ENCODE results near the gene C6orf15.

The C6orf15 gene

GRCh38 chr6:31094389-31094881 lies 17.9 kb downstream of the C6orf15 start:
- Histone ChIP-seq H3K27ac (ENCODE audit: low read length) (no peak overlapping the region), H3K27me3 (ENCODE audit: control insufficient read depth, insufficient read depth, low read length) (no peaks in the 10 kb centered on the region), H3K9ac (ENCODE audit: low read length) (no peak overlapping the region), H3K4me3 (ENCODE audit: low read length) (no peak overlapping the region), H3K4me1 (ENCODE audit: control insufficient read depth, low read depth, low read length) (no peaks in the 10 kb centered on the region), H3K36me3 (ENCODE audit: control insufficient read depth, low read depth, low read length) (no peaks in the 10 kb centered on the region), H3K9me3 (ENCODE audit: control insufficient read depth, low read depth, low read length) (no peaks in the 10 kb centered on the region)

- Histone ChIP-seq H3K27me3 (ENCODE audit: control insufficient read depth, insufficient read depth, low read length) (no peaks in the 10 kb centered on the region), H3K9ac (ENCODE audit: low read length) (no peak overlapping the region), H3K27ac (ENCODE audit: low read length) (no peak overlapping the region), H3K4me1 (ENCODE audit: control insufficient read depth, low read depth, low read length) (no peaks in the 10 kb centered on the region), H3K4me3 (ENCODE audit: low read length) (no peak overlapping the region), H3K36me3 (ENCODE audit: control insufficient read depth, low read depth, low read length) (no peaks in the 10 kb centered on the region), H3K9me3 (ENCODE audit: control insufficient read depth, low read depth, low read length) (no peaks in the 10 kb centered on the region)
Observed at GRCh38 chr6:31092769-31093505, 19.4 kb downstream of the C6orf15 start.

DNA sequence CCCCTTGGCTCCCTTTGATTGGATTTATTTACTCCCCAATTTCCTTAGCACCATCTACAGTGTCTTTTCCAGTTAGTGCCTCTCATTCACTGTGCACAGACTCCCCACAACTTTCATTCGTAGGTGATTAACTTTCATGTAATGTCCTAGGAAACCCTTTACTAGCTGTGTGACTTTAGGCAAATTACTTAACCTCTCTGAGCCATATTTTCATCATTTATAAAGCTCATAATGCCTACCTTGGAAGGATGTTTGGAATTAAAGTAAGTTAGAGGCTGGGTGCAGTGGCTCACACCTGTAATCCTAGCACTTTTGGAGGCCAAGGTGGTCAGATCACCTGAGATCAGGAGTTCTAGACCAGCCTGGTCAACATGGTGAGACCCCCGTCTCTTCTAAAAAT lies 20.1 kb downstream of the C6orf15 start:
- H3K9me3 ChIP-seq (ENCODE audit: control insufficient read depth, low read depth, low read length) = no peaks in the 10 kb centered on the region
- no peak overlapping the region for H3K4me3 ChIP-seq (ENCODE audit: low read length)
- H3K9ac ChIP-seq (ENCODE audit: low read length) = no peak overlapping the region

GRCh38 chr6:31091680-31092079 lies 20.7 kb downstream of the C6orf15 start:
- H3K36me3 ChIP-seq (ENCODE audit: control insufficient read depth, low read depth, low read length) = no peaks in the 10 kb centered on the region
- H3K4me3 ChIP-seq (ENCODE audit: low read length) = no peak overlapping the region
- no peak overlapping the region for H3K9ac ChIP-seq (ENCODE audit: low read length)
- no peak overlapping the region for H3K27ac ChIP-seq (ENCODE audit: low read length)
- H3K9me3 ChIP-seq (ENCODE audit: control insufficient read depth, low read depth, low read length) = no peaks in the 10 kb centered on the region
- H3K4me1 ChIP-seq (ENCODE audit: control insufficient read depth, low read depth, low read length) = no peaks in the 10 kb centered on the region
- H3K27me3 ChIP-seq (ENCODE audit: control insufficient read depth, insufficient read depth, low read length) = no peaks in the 10 kb centered on the region

More for the DNA sequence above, 20.1 kb downstream of the C6orf15 start:
- no peaks in the 10 kb centered on the region for H3K36me3 ChIP-seq (ENCODE audit: control insufficient read depth, low read depth, low read length)
- H3K27me3 ChIP-seq (ENCODE audit: control insufficient read depth, insufficient read depth, low read length) = no peaks in the 10 kb centered on the region
- no peak overlapping the region for H3K27ac ChIP-seq (ENCODE audit: low read length)
- H3K4me1 ChIP-seq (ENCODE audit: control insufficient read depth, low read depth, low read length) = no peaks in the 10 kb centered on the region

DNA sequence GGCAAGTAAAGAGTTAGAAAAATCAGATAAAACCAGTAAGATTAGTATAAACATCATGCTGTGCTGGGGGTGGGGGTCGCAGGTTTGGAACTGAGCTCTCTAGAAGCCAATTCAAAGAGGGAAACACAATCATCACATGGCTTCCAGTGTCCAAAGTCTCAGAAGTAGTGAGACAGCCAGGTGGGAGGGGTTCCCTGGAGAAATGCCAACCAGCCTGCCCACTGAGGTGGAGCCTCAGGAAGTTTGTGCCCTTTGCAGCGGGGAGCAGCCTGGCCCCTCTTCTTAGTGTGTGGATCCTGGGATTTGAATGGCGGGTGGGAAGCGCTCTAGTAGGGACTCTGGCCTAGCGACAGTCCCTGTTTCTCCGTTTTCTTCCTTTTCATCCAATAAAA lies 21.4 kb downstream of the C6orf15 start:
- no peaks in the 10 kb centered on the region for H3K27me3 ChIP-seq (ENCODE audit: control insufficient read depth, insufficient read depth, low read length)
- H3K36me3 ChIP-seq (ENCODE audit: control insufficient read depth, low read depth, low read length) = no peaks in the 10 kb centered on the region
- H3K4me3 ChIP-seq (ENCODE audit: low read length) = no peak overlapping the region
- no peaks in the 10 kb centered on the region for H3K4me1 ChIP-seq (ENCODE audit: control insufficient read depth, low read depth, low read length)
- no peak overlapping the region for H3K9ac ChIP-seq (ENCODE audit: low read length)
- H3K9me3 ChIP-seq (ENCODE audit: control insufficient read depth, low read depth, low read length) = no peaks in the 10 kb centered on the region
- no peak overlapping the region for H3K27ac ChIP-seq (ENCODE audit: low read length)

GRCh38 chr6:31090275-31090972 lies 22.0 kb downstream of the C6orf15 start:
- no peak overlapping the region for H3K27ac ChIP-seq (ENCODE audit: low read length)
- H3K4me3 ChIP-seq (ENCODE audit: low read length) = no peak overlapping the region
- no peaks in the 10 kb centered on the region for H3K4me1 ChIP-seq (ENCODE audit: control insufficient read depth, low read depth, low read length)
- H3K36me3 ChIP-seq (ENCODE audit: control insufficient read depth, low read depth, low read length) = no peaks in the 10 kb centered on the region
- no peaks in the 10 kb centered on the region for H3K9me3 ChIP-seq (ENCODE audit: control insufficient read depth, low read depth, low read length)
- no peak overlapping the region for H3K9ac ChIP-seq (ENCODE audit: low read length)
- H3K27me3 ChIP-seq (ENCODE audit: control insufficient read depth, insufficient read depth, low read length) = no peaks in the 10 kb centered on the region

GRCh38 chr6:31087494-31088089 lies 24.8 kb downstream of the C6orf15 start:
- Histone ChIP-seq H3K36me3 (ENCODE audit: control insufficient read depth, low read depth, low read length) (no peaks in the 10 kb centered on the region), H3K9me3 (ENCODE audit: control insufficient read depth, low read depth, low read length) (no peaks in the 10 kb centered on the region), H3K27ac (ENCODE audit: low read length) (no peak overlapping the region), H3K27me3 (ENCODE audit: control insufficient read depth, insufficient read depth, low read length) (no peaks in the 10 kb centered on the region), H3K9ac (ENCODE audit: low read length) (no peak overlapping the region), H3K4me1 (ENCODE audit: control insufficient read depth, low read depth, low read length) (peaks cover 4% of the 10 kb centered on the region), H3K4me3 (ENCODE audit: low read length) (no peak overlapping the region)

GRCh38 chr6:31086788-31087440 lies 25.5 kb downstream of the C6orf15 start:
- peaks cover 4% of the 10 kb centered on the region for H3K4me1 ChIP-seq (ENCODE audit: control insufficient read depth, low read depth, low read length)
- no peak overlapping the region for H3K9ac ChIP-seq (ENCODE audit: low read length)
- H3K4me3 ChIP-seq (ENCODE audit: low read length) = no peak overlapping the region
- no peaks in the 10 kb centered on the region for H3K36me3 ChIP-seq (ENCODE audit: control insufficient read depth, low read depth, low read length)
- no peaks in the 10 kb centered on the region for H3K27me3 ChIP-seq (ENCODE audit: control insufficient read depth, insufficient read depth, low read length)
- no peaks in the 10 kb centered on the region for H3K9me3 ChIP-seq (ENCODE audit: control insufficient read depth, low read depth, low read length)
- H3K27ac ChIP-seq (ENCODE audit: low read length) = no peak overlapping the region

DNA sequence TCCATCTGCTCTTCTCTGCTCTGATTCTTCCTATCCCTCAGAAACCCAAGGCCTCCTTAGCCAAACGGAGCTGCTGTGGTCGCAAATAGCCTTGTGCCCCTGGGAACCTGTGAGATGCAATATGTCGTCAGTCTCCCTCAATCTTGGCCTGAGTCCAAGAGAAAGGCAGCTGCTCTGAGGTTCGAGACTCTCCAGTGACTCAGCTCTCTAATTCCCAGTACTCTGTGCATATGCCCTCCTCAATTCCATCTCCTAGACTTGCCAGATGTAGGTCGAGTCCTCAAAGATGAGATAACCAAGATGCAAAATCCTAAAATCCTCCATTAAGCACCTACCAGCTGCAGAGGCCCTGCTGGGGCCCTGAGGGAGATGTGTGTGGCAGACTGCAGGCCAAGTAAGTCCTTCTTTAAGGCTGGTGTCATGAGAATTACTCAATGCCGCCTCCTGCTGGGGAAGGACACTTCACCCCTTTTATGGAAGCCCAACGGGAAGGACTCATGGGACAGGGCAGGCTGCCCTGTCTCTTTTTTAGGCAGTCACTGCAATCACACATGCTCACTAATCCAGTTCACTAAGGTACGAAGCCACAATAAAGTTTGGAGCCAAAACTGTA lies 28.5 kb downstream of the C6orf15 start:
- no peak overlapping the region for H3K27ac ChIP-seq (ENCODE audit: low read length)
- H3K36me3 ChIP-seq (ENCODE audit: control insufficient read depth, low read depth, low read length) = no peaks in the 10 kb centered on the region
- H3K9me3 ChIP-seq (ENCODE audit: control insufficient read depth, low read depth, low read length) = no peaks in the 10 kb centered on the region
- H3K9ac ChIP-seq (ENCODE audit: low read length) = no peak overlapping the region
- no peak overlapping the region for H3K4me3 ChIP-seq (ENCODE audit: low read length)
- H3K4me1 ChIP-seq (ENCODE audit: control insufficient read depth, low read depth, low read length) = peaks cover 9% of the 10 kb centered on the region
- no peaks in the 10 kb centered on the region for H3K27me3 ChIP-seq (ENCODE audit: control insufficient read depth, insufficient read depth, low read length)

GRCh38 chr6:31081872-31082271 lies 30.5 kb downstream of the C6orf15 start:
- H3K9ac ChIP-seq (ENCODE audit: low read length) = no peak overlapping the region
- H3K27me3 ChIP-seq (ENCODE audit: control insufficient read depth, insufficient read depth, low read length) = no peaks in the 10 kb centered on the region
- no peak overlapping the region for H3K4me3 ChIP-seq (ENCODE audit: low read length)
- H3K36me3 ChIP-seq (ENCODE audit: control insufficient read depth, low read depth, low read length) = no peaks in the 10 kb centered on the region
- H3K27ac ChIP-seq (ENCODE audit: low read length) = no peak overlapping the region
- peaks cover 9% of the 10 kb centered on the region for H3K4me1 ChIP-seq (ENCODE audit: control insufficient read depth, low read depth, low read length)
- no peaks in the 10 kb centered on the region for H3K9me3 ChIP-seq (ENCODE audit: control insufficient read depth, low read depth, low read length)

DNA sequence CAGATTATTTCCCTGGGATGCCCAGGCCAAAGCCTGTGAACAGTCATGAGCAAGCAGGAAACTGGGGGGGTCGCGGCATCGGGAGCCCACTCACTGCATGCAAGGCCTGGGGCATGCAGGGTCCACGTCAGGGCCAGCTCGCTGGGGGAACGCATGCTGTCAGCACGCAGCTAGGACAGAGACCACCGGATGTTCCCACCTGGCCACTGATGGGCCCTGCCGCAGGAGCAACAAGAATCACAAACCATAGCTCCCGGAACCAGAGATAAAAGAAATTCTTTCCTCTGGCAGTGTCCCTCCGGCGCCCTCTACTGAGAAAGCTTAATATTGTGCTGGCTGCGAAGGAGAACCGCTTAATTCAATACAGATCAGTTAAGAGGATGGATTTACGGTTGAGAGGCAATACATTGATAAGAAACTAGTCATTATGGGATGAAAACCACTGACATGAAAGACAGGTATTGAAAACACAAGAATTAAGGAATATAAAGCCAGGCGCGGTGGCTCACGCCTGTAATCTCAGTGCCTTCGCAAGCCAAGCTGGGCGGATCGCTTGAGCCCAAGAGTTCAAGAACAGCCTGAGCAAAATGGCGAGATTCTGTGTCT lies 32.6 kb downstream of the C6orf15 start:
- Histone ChIP-seq H3K4me1 (ENCODE audit: control insufficient read depth, low read depth, low read length) (peaks cover 9% of the 10 kb centered on the region), H3K36me3 (ENCODE audit: control insufficient read depth, low read depth, low read length) (no peaks in the 10 kb centered on the region), H3K4me3 (ENCODE audit: low read length) (no peak overlapping the region), H3K9ac (ENCODE audit: low read length) (no peak overlapping the region), H3K27me3 (ENCODE audit: control insufficient read depth, insufficient read depth, low read length) (no peaks in the 10 kb centered on the region), H3K9me3 (ENCODE audit: control insufficient read depth, low read depth, low read length) (no peaks in the 10 kb centered on the region), H3K27ac (ENCODE audit: low read length) (no peak overlapping the region)

Measured in iPS-18a (cell line).